HUES6 (cell line): ENCODE data around the gene CFAP97D2.
"Not testable (repeated sequence)": the region's sequence is repeated elsewhere in the genome, so short reads cannot be mapped to it uniquely, and the experiment has no call there.

ENCODE experiments used
- H3K27ac ChIP-seq: 2 replicates; pipeline ENCODE4 v1.7.0; 2013; ENCODE audit warnings: low read depth, mild to moderate bottlenecking, low read length, inconsistent platforms
- H3K27me3 ChIP-seq: 2 replicates; pipeline ENCODE4 v1.6.1; 2013; ENCODE audit warnings: low read length; ENCODE audit not compliant: control insufficient read depth, insufficient read depth
- H3K36me3 ChIP-seq: 2 replicates; pipeline ENCODE4 v1.6.1; 2013; ENCODE audit warnings: low read length; ENCODE audit not compliant: control insufficient read depth, insufficient read depth
- H3K4me1 ChIP-seq: 2 replicates; pipeline ENCODE4 v1.6.1; 2013; ENCODE audit warnings: low read length; ENCODE audit not compliant: control insufficient read depth, insufficient read depth
- H3K4me3 ChIP-seq: 2 replicates; pipeline ENCODE4 v1.5.1; 2013; ENCODE audit warnings: low read depth, low read length
- H3K9ac ChIP-seq: one replicate; pipeline ENCODE4 v1.6.1; 2013; ENCODE audit warnings: mild to moderate bottlenecking, low read length
- H3K9me3 ChIP-seq: 2 replicates; pipeline ENCODE4 v1.6.1; 2013; ENCODE audit warnings: low read depth, low read length; ENCODE audit not compliant: control insufficient read depth, insufficient read depth

Gene CFAP97D2

GRCh38 chr13:114144606-114145244 lies 34.3 kb upstream of the CFAP97D2 start:
- Histone ChIP-seq H3K9ac (no peak overlapping the region), H3K9me3 (no peaks in the 10 kb centered on the region), H3K4me3 (no peak overlapping the region), H3K36me3 (no peaks in the 10 kb centered on the region), H3K27me3 (no peaks in the 10 kb centered on the region), H3K27ac (no peak overlapping the region), H3K4me1 (peaks cover 6% of the 10 kb centered on the region; the same call in 1 of the 2 replicates)

DNA sequence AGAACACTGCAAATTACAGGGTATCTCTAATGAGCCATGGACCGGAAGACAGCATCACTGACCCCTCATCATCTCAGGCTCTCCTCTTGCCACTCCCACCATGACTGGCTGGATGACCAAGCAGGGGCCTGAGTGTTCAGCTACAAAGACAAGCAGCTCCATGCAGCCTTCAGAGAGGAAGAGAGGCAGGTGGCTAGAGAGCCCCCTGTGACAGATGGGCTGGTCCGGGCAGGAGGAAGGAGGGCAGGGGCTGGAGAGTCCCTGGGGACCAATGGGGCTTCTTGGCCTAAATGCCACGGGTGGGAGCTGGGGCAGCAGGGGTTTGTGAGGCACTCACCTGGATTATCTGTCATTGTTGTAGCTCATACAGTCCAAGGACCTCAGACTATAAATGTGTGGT lies 33.8 kb upstream of the CFAP97D2 start:
- Histone ChIP-seq H3K9me3 (no peaks in the 10 kb centered on the region), H3K27me3 (no peaks in the 10 kb centered on the region), H3K9ac (no peak overlapping the region), H3K27ac (no peak overlapping the region), H3K4me1 (peaks cover 6% of the 10 kb centered on the region; the same call in 1 of the 2 replicates), H3K4me3 (no peak overlapping the region), H3K36me3 (no peaks in the 10 kb centered on the region)

GRCh38 chr13:114145722-114146121 lies 33.3 kb upstream of the CFAP97D2 start:
- H3K4me3 ChIP-seq: no peak overlapping the region
- H3K9me3 ChIP-seq: no peaks in the 10 kb centered on the region
- H3K27me3 ChIP-seq: no peaks in the 10 kb centered on the region
- H3K36me3 ChIP-seq: no peaks in the 10 kb centered on the region
- H3K27ac ChIP-seq: no peak overlapping the region
- H3K9ac ChIP-seq: no peak overlapping the region
- H3K4me1 ChIP-seq: peaks cover 6% of the 10 kb centered on the region; the same call in 1 of the 2 replicates

- Histone ChIP-seq H3K36me3 (no peaks in the 10 kb centered on the region), H3K27ac (no peak overlapping the region), H3K9me3 (no peaks in the 10 kb centered on the region), H3K4me3 (no peak overlapping the region), H3K9ac (no peak overlapping the region), H3K4me1 (peaks cover 6% of the 10 kb centered on the region; the same call in 1 of the 2 replicates), H3K27me3 (no peaks in the 10 kb centered on the region)
Observed at GRCh38 chr13:114146173-114146572, 32.9 kb upstream of the CFAP97D2 start.

DNA sequence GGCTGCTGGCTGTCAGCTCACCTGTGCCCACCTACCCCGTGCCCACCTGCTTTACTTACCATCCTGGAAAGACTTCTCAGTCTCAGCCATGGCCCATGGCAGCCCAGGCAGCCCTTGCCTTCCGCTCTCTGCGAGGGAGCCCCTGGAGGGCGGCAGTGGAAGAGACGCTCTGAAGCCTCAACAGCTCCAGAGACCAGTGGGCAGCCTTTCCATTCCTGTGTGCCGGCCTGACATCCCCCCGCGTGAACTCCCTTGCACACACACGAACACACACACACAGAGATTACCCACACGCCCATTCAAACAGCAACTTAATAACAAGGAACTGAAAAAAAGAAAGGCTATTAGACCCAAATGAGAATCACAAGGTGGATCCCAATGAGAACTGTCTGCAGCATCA lies 32.4 kb upstream of the CFAP97D2 start:
- no peaks in the 10 kb centered on the region for H3K9me3 ChIP-seq
- H3K36me3 ChIP-seq: no peaks in the 10 kb centered on the region
- no peak overlapping the region for H3K9ac ChIP-seq
- no peaks in the 10 kb centered on the region for H3K27me3 ChIP-seq
- peaks cover 6% of the 10 kb centered on the region; the same call in 1 of the 2 replicates for H3K4me1 ChIP-seq
- no peak overlapping the region for H3K27ac ChIP-seq
- no peak overlapping the region for H3K4me3 ChIP-seq

GRCh38 chr13:114147803-114148520 lies 31.1 kb upstream of the CFAP97D2 start:
- Histone ChIP-seq H3K4me1 (peaks cover 3% of the 10 kb centered on the region; the same call in 1 of the 2 replicates), H3K9me3 (no peaks in the 10 kb centered on the region), H3K36me3 (no peaks in the 10 kb centered on the region), H3K27me3 (no peaks in the 10 kb centered on the region), H3K27ac (no peak overlapping the region), H3K4me3 (no peak overlapping the region), H3K9ac (no peak overlapping the region)

DNA sequence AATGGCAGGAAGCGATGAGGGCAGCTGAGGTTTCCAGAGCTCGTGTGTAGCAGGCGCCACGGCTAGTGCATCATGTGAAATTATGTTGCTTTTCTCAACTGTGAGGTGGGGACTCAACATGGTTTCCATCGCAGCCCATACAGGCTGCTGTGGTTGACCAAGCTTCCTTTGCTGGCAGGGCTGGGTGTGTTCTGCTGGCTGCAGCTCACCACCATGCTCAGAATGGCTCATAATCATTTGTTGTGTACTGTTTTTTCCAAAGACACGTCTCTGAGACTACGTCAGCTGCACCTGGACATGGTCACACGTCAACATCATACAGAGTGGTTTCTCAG lies 30.6 kb upstream of the CFAP97D2 start:
- no peaks in the 10 kb centered on the region for H3K9me3 ChIP-seq
- no peak overlapping the region for H3K9ac ChIP-seq
- H3K4me1 ChIP-seq: no peaks in the 10 kb centered on the region
- no peaks in the 10 kb centered on the region for H3K36me3 ChIP-seq
- no peaks in the 10 kb centered on the region for H3K27me3 ChIP-seq
- H3K4me3 ChIP-seq: no peak overlapping the region
- H3K27ac ChIP-seq: no peak overlapping the region

- H3K27me3 ChIP-seq, H3K9me3 ChIP-seq, H3K36me3 ChIP-seq, H3K27ac ChIP-seq, H3K4me3 ChIP-seq, H3K9ac ChIP-seq, H3K4me1 ChIP-seq: not testable (repeated sequence)
Observed at GRCh38 chr13:114148886-114149285, 30.2 kb upstream of the CFAP97D2 start.

GRCh38 chr13:114149774-114150740 lies 29.0 kb upstream of the CFAP97D2 start:
- Histone ChIP-seq H3K36me3 (no peaks in the 10 kb centered on the region), H3K9me3 (no peaks in the 10 kb centered on the region), H3K4me1 (no peaks in the 10 kb centered on the region), H3K27ac (no peak overlapping the region), H3K9ac (no peak overlapping the region), H3K27me3 (no peaks in the 10 kb centered on the region), H3K4me3 (no peak overlapping the region)

DNA sequence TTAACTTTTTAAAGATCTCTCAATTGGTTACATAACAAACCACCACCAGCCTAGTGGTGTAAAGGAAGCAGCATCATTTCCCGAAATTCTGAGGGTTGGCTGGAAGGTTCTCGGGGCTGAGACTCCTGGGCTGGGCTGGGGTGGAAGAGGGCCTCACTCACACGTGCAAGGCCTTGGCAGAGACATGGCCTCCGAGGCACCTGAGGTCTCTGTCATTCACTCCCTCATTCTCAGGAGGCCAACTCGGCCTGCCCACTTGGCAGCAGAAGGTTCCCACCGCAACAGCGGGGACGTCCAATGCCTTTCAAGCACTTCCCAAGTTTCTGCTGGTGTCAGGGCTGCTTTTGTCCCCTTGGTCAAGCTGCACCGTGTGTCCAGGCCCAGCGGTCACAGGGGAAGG lies 28.0 kb upstream of the CFAP97D2 start:
- no peak overlapping the region for H3K27ac ChIP-seq

More for the DNA sequence above, 28.0 kb upstream of the CFAP97D2 start:
- no peaks in the 10 kb centered on the region for H3K27me3 ChIP-seq
- no peak overlapping the region for H3K9ac ChIP-seq
- H3K4me3 ChIP-seq: no peak overlapping the region
- H3K36me3 ChIP-seq: no peaks in the 10 kb centered on the region
- H3K9me3 ChIP-seq: no peaks in the 10 kb centered on the region
- H3K4me1 ChIP-seq: no peaks in the 10 kb centered on the region
